ENCODE data around the gene BAHCC1. TPM values are rescaled to one million over a fixed set of nuclear protein-coding genes. Genes with fewer than 3 reads are reported as not detected.

The BAHCC1 gene
- total and polyA plus RNA-seq, 11 donors, result 6.0 to 19.6 (median 8.9) TPM

DNA sequence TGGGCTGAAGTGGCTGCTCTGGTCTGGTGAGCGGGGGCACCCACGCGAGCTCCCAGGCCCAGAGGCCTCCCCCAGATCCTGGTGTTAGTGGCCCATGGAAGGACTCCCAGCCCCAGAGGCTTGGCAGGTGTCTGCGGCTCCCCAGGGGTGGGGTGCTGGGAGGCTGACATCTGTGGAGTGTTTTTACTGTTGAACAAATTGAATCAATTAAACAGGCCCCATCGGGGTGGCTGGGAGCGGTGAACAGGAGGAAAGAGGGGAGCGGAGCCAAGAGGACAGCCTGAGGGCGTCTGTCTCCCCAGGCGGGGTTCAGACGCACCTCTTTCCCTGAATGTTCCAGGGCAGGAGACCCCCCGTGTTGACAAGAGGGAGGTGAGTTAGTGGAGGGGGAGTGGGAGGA, 87.4 kb downstream of the BAHCC1 start:
- no peak for DNase-seq
- no peaks in the 10 kb centered on the region for H3K36me3 ChIP-seq
- peaks cover 0 to 59% (median 44%) of the 10 kb centered on the region in 12 donors for H3K4me1 ChIP-seq
- TF ChIP-seq POLR2A (IDR thresholded peaks at IDR 0.05), result no peak
- TF ChIP-seq CTCF (IDR thresholded peaks at IDR 0.05), result no peak
- H3K9me3 ChIP-seq, result no peaks in the 10 kb centered on the region
- intact Hi-C loops (cut with DNase I), result loop anchor here (2.0 to 10.0 kb wide), 11 partner anchors 55 to 340 kb away; partner anchors contain the start of genes SLC38A10 (in 3 of the 10) and BAHCC1 (in 1 of the 10)
- H3K4me3 ChIP-seq, result no peak overlapping the region
- no peak for ATAC-seq
- 58 to 74% (median 63%) methylated on average over 11 of the region's 11 CpGs for WGBS, 4 donors
- peaks cover 0 to 8% (median 0%) of the 10 kb centered on the region in 9 donors for H3K27me3 ChIP-seq
- H3K27ac ChIP-seq, result peak overlapping the region in 8 of 12 donors; percentile 3 to 62 (median 38)

DNA sequence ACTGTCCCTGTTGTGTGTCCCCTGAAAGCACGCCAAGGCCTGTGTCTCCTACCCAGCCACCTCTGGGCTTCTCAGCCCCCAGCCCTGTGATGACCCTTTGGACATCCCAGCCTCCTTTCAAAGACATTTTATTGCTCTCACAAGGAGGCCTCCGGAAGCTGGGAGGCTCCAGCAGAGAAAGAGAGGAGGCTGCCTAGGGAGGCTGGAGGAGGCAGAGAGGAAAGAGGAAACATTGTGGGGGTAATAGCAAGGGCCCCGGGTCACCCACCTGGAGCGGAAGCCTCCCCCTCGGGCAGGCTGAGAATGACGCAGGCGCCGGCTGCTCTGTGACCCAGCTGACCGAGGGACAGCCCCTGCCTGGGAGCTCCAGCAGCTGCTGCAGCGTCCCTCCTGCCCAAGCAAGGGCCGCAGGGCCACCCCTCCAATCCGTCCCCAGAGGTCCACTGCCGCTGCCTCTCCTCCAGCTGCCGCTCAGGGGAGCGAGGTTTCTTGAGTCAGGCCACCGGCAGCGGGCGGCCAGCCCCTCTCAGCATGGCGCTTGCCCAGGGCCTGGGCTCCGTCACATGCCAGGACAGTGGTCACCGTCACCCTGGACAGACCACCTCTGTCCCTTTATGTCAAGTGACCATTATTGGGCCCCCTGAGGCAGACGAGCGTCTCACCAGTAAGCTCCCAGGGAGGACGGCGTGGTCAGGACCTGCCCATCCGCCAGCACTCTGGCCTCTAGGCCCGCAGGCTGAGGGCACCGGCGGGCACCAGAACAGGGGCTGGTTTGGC, 88.0 kb downstream of the BAHCC1 start:
- Histone ChIP-seq H3K4me1 (peaks cover 0 to 62% (median 47%) of the 10 kb centered on the region in 12 donors), H3K27ac (peak overlapping the region in 9 of 12 donors; percentile 3 to 62 (median 39))
- peak in 2 of 4 donors; percentile 4 to 66 for ATAC-seq

GRCh38 chr17:81483862-81484194, 88.6 kb downstream of the BAHCC1 start:
- peaks cover 0 to 8% (median 0%) of the 10 kb centered on the region in 9 donors for H3K27me3 ChIP-seq
- ATAC-seq (no peak), DNase-seq (no peak)
- WGBS, 4 donors, result 0 to 13% (median 10%) methylated on average over 1 to 32 of the region's 32 CpGs
- H3K36me3 ChIP-seq, result no peaks in the 10 kb centered on the region
- peak overlapping the region; percentile 20 to 64 (median 51) for H3K4me3 ChIP-seq
- no peak for TF ChIP-seq CTCF (IDR thresholded peaks at IDR 0.05)
- no peak for TF ChIP-seq POLR2A (IDR thresholded peaks at IDR 0.05)
- intact Hi-C loops (cut with DNase I), result loop anchor here (1.0 to 10.0 kb wide), 19 partner anchors 29 to 342 kb away; partner anchors contain the start of genes BAHCC1 (in 4 of the 10), SLC38A10 (in 3 of the 10) and ACTG1 (in 1 of the 10)
- no peaks in the 10 kb centered on the region for H3K9me3 ChIP-seq
- H3K27ac ChIP-seq, result peak overlapping the region in 7 of 12 donors; percentile 12 to 62 (median 46)
- peaks cover 0 to 67% (median 52%) of the 10 kb centered on the region in 12 donors for H3K4me1 ChIP-seq

More for the DNA sequence above, 88.0 kb downstream of the BAHCC1 start:
- H3K4me3 ChIP-seq, result peak overlapping the region; percentile 20 to 64 (median 51)
- H3K36me3 ChIP-seq, result no peaks in the 10 kb centered on the region
- no peaks in the 10 kb centered on the region for H3K9me3 ChIP-seq
- H3K27me3 ChIP-seq, result peaks cover 0 to 8% (median 0%) of the 10 kb centered on the region in 9 donors
- WGBS, 4 donors, result 38 to 57% (median 49%) methylated on average over 21 to 29 of the region's 29 CpGs
- TF ChIP-seq POLR2A (IDR thresholded peaks at IDR 0.05) (no peak), CTCF (IDR thresholded peaks at IDR 0.05) (no peak)
- intact Hi-C loops (cut with DNase I), result loop anchor here (2.0 to 10.0 kb wide), 11 partner anchors 56 to 341 kb away; partner anchors contain the start of genes SLC38A10 (in 3 of the 10) and BAHCC1 (in 1 of the 10)
- DNase-seq, result peak; percentile 71 to 82 (median 78)
